HEK293 (cell line): ENCODE results near the gene TTC34.
A peak's percentile ranks its signal among the peaks of the same experiment; 100 is the strongest.

Source experiments
- BCL11A ChIP-seq: fragments of 450-650 bp; formaldehyde crosslinking; IDR thresholded peaks from 2 replicates; pipeline ENCODE4 v1.5.1; 2016; ENCODE audit warnings: low read depth, missing biosample characterization, missing genetic modification characterization
- BCL6B ChIP-seq: fragments of 450-650 bp; formaldehyde crosslinking; IDR thresholded peaks from 2 replicates; pipeline ENCODE4 v1.5.1; 2017; ENCODE audit warnings: missing biosample characterization, missing genetic modification characterization
- ELK4 ChIP-seq: IDR thresholded peaks from 2 replicates; pipeline ENCODE4 v1.6.1; 2011; ENCODE audit warnings: mild to moderate bottlenecking, low read depth, low read length, borderline replicate concordance
- GLIS1 ChIP-seq: fragments of 450-650 bp; formaldehyde crosslinking; IDR thresholded peaks from 2 replicates; pipeline ENCODE4 v1.5.1; 2016; ENCODE audit warnings: missing biosample characterization, missing genetic modification characterization
- KLF17 ChIP-seq: fragments of 450-650 bp; formaldehyde crosslinking; IDR thresholded peaks from 2 replicates; pipeline ENCODE4 v1.5.1; 2016; ENCODE audit warnings: missing biosample characterization, missing genetic modification characterization
- KLF7 ChIP-seq: fragments of 450-650 bp; formaldehyde crosslinking; IDR thresholded peaks from 2 replicates; pipeline ENCODE4 v1.5.1; 2016; ENCODE audit warnings: missing biosample characterization, missing genetic modification characterization, borderline replicate concordance
- MZF1 ChIP-seq: fragments of 450-650 bp; formaldehyde crosslinking; IDR thresholded peaks from 2 replicates; pipeline ENCODE4 v1.5.1; 2017; ENCODE audit warnings: missing biosample characterization, missing genetic modification characterization, borderline replicate concordance
- OVOL3 ChIP-seq: fragments of 450-650 bp; formaldehyde crosslinking; IDR thresholded peaks from 2 replicates; pipeline ENCODE4 v1.5.1; 2016; ENCODE audit warnings: missing biosample characterization, missing genetic modification characterization
- PATZ1 ChIP-seq: fragments of 450-650 bp; formaldehyde crosslinking; IDR thresholded peaks from 2 replicates; pipeline ENCODE4 v1.5.1; 2016; ENCODE audit warnings: missing biosample characterization, missing genetic modification characterization
- SP2 ChIP-seq: fragments of 450-650 bp; formaldehyde crosslinking; IDR thresholded peaks from 2 replicates; pipeline ENCODE4 v1.5.1; 2016; ENCODE audit warnings: missing biosample characterization, missing genetic modification characterization
- ZBTB20 ChIP-seq: fragments of 450-650 bp; formaldehyde crosslinking; IDR thresholded peaks from 2 replicates; pipeline ENCODE4 v1.5.1; 2016; ENCODE audit warnings: missing biosample characterization, missing genetic modification characterization
- ZBTB6 ChIP-seq: fragments of 450-650 bp; formaldehyde crosslinking; IDR thresholded peaks from 2 replicates; pipeline ENCODE4 v1.5.1; 2017; ENCODE audit warnings: missing biosample characterization, missing genetic modification characterization
- ZBTB8A ChIP-seq: fragments of 450-650 bp; formaldehyde crosslinking; IDR thresholded peaks from 2 replicates; pipeline ENCODE4 v1.5.1; 2016; ENCODE audit warnings: missing biosample characterization, missing genetic modification characterization
- ZEB2 ChIP-seq: fragments of 450-650 bp; formaldehyde crosslinking; IDR thresholded peaks from 2 replicates; pipeline ENCODE4 v1.5.1; 2016; ENCODE audit warnings: missing biosample characterization, missing genetic modification characterization
- ZFHX2 ChIP-seq: fragments of 450-650 bp; formaldehyde crosslinking; conservative IDR thresholded peaks from 2 replicates; pipeline ENCODE4 v1.5.1; 2016; ENCODE audit warnings: missing biosample characterization, missing genetic modification characterization
- ZFP3 ChIP-seq: fragments of 450-650 bp; formaldehyde crosslinking; IDR thresholded peaks from 2 replicates; pipeline ENCODE4 v1.5.1; 2016; ENCODE audit warnings: low read depth, missing biosample characterization, missing genetic modification characterization
- ZNF132 ChIP-seq: fragments of 450-650 bp; formaldehyde crosslinking; IDR thresholded peaks from 2 replicates; pipeline ENCODE4 v1.5.1; 2017; ENCODE audit warnings: missing biosample characterization, missing genetic modification characterization, borderline replicate concordance
- ZNF223 ChIP-seq: fragments of 450-650 bp; formaldehyde crosslinking; IDR thresholded peaks from 2 replicates; pipeline ENCODE4 v1.5.1; 2016; ENCODE audit warnings: missing biosample characterization, missing genetic modification characterization
- ZNF335 ChIP-seq: fragments of 450-650 bp; formaldehyde crosslinking; conservative IDR thresholded peaks from 2 replicates; pipeline ENCODE4 v1.5.1; 2016; ENCODE audit warnings: missing biosample characterization, missing genetic modification characterization
- ZNF341 ChIP-seq: fragments of 450-650 bp; formaldehyde crosslinking; IDR thresholded peaks from 2 replicates; pipeline ENCODE4; 2016; ENCODE audit warnings: low read depth, missing biosample characterization, missing genetic modification characterization
- ZNF354C ChIP-seq: fragments of 450-650 bp; formaldehyde crosslinking; IDR thresholded peaks from 2 replicates; pipeline ENCODE4 v1.5.1; 2016; ENCODE audit warnings: missing biosample characterization, missing genetic modification characterization, low read depth, borderline replicate concordance
- ZNF362 ChIP-seq: fragments of 450-650 bp; formaldehyde crosslinking; IDR thresholded peaks from 2 replicates; pipeline ENCODE4 v1.5.1; 2016; ENCODE audit warnings: missing biosample characterization, missing genetic modification characterization
- ZNF423 ChIP-seq: fragments of 450-650 bp; formaldehyde crosslinking; IDR thresholded peaks from 2 replicates; pipeline ENCODE4 v1.5.1; 2016; ENCODE audit warnings: missing biosample characterization, missing genetic modification characterization
- ZNF488 ChIP-seq: fragments of 450-650 bp; formaldehyde crosslinking; IDR thresholded peaks from 2 replicates; pipeline ENCODE4 v1.5.1; 2016; ENCODE audit warnings: missing biosample characterization, missing genetic modification characterization
- ZNF561 ChIP-seq: fragments of 450-650 bp; IDR thresholded peaks from 2 replicates; pipeline ENCODE4 v1.5.1; 2018; ENCODE audit warnings: missing biosample characterization, missing genetic modification characterization, borderline replicate concordance
- ZNF626 ChIP-seq: fragments of 450-650 bp; sonication (Bioruptor Pico); formaldehyde crosslinking; IDR thresholded peaks from 2 replicates; pipeline ENCODE4 v1.5.1; 2018; ENCODE audit warnings: missing biosample characterization, missing genetic modification characterization, inconsistent platforms
- ZNF670 ChIP-seq: fragments of 450-650 bp; formaldehyde crosslinking; IDR thresholded peaks from 2 replicates; pipeline ENCODE4 v1.5.1; 2016; ENCODE audit warnings: missing biosample characterization, missing genetic modification characterization, low read depth
- ZNF791 ChIP-seq: fragments of 450-650 bp; formaldehyde crosslinking; IDR thresholded peaks from 2 replicates; pipeline ENCODE4 v1.5.1; 2016; ENCODE audit warnings: missing biosample characterization, missing genetic modification characterization
- ZSCAN23 ChIP-seq: fragments of 450-650 bp; formaldehyde crosslinking; IDR thresholded peaks from 2 replicates; pipeline ENCODE4 v1.5.1; 2016; ENCODE audit warnings: missing biosample characterization, missing genetic modification characterization

The TTC34 gene

GRCh38 chr1:2586154-2587070 is 215.1 kb downstream of the TTC34 start, which contains the start of gene PRXL2B (continued):
- no peak for TF ChIP-seq ELK4
- no peak for TF ChIP-seq OVOL3
- peak; percentile 99 for TF ChIP-seq SP2 (tag by site-specific recombination)
- peak; percentile 61; the same call in 1 of the 2 replicates for TF ChIP-seq ZBTB20 (tag by site-specific recombination)
- TF ChIP-seq ZNF223 (tag by site-specific recombination): no peak
- no peak for TF ChIP-seq ZNF354C (tag by site-specific recombination)
- 0 out of 2 replicates have a peak, but pooled peaks have one; percentile 25 for TF ChIP-seq ZNF561 (tag by site-specific recombination)
- TF ChIP-seq ZSCAN23 (tag by site-specific recombination): no peak
- TF ChIP-seq MZF1 (tag by site-specific recombination): 0 out of 2 replicates have a peak, but pooled peaks have one; percentile 28
- peak; percentile 84 for TF ChIP-seq ZBTB6
- peak; percentile 74 for TF ChIP-seq PATZ1 (tag by site-specific recombination)
- TF ChIP-seq ZNF335 (tag by site-specific recombination): peak; percentile 36; the same call in 1 of the 2 replicates
- TF ChIP-seq ZNF626 (tag by site-specific recombination): no peak
- no peak for TF ChIP-seq ZNF132 (tag by site-specific recombination)
- TF ChIP-seq BCL11A (tag by site-specific recombination): no peak
- no peak for TF ChIP-seq ZFP3
- peak; percentile 80 for TF ChIP-seq ZEB2 (tag by site-specific recombination)
- peak; percentile 20; the same call in 1 of the 2 replicates for TF ChIP-seq KLF17
- TF ChIP-seq ZFHX2 (tag by site-specific recombination): peak; percentile 69
- no peak for TF ChIP-seq ZNF362 (tag by site-specific recombination)
- TF ChIP-seq ZNF791 (tag by site-specific recombination): no peak
- no peak for TF ChIP-seq ZNF488 (tag by site-specific recombination)
- TF ChIP-seq ZBTB8A: no peak
- no peak for TF ChIP-seq BCL6B (tag by site-specific recombination)
- TF ChIP-seq KLF7 (tag by site-specific recombination): no peak
- TF ChIP-seq ZNF341 (tag by site-specific recombination): peak; percentile 52
- no peak for TF ChIP-seq ZNF670 (tag by site-specific recombination)
- 0 out of 2 replicates have a peak, but pooled peaks have one; percentile 34 for TF ChIP-seq ZNF423 (tag by site-specific recombination)
- TF ChIP-seq GLIS1: no peak
